ENCODE data around the gene PTPRE. TPM values are rescaled to one million over a fixed set of nuclear protein-coding genes. Genes with fewer than 3 reads are reported as not detected.
A peak's percentile ranks its signal among the peaks of the same experiment; 100 is the strongest.

The PTPRE gene
- total RNA-seq, 2 donors from 2014 or later, result 45.3 to 54.8 TPM

DNA sequence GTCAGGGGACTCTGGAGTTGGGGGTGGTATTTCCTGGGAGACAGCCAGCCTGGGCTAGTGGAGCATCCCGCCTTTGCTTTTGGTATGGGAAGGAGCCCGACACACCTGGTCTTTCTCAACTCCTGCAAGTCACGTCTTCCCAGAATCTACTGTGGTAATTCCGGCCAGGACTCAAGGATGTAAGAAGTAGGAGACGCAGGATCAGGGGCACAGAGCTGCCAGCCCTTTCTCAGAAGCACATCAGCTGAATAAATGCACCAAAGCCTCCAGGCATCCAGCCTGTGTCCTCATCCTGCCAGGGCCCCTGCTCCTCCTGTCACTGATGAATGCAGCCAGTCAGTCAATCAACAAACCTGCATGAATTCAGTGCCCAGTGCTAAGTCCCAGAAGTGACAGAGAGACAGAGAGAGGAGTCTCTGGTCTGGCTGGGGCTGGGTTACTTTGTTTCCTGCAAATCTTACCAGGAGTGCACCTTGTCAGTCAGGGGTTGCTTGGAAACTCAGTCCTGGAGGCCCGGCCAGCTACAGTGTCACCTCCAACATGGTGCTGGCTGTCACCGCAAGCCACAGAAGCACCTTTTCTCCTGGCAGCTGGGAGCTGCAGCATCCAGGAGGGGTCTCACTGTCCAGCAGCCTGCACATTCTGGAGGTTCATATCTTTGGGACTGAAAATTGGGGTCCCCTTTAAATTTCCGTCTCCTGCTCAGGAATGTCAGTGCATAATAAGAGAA, 101.8 kb downstream of the PTPRE start:
- Mint-ChIP-seq H3K36me3 (ENCODE audit: low read depth) (no peaks in the 10 kb centered on the region), H3K27me3 (peaks cover 53% of the 10 kb centered on the region), H3K27ac (no peak overlapping the region), H3K4me1 (peaks cover 7% of the 10 kb centered on the region), H3K4me3 (no peak overlapping the region)
- H3K9me3 ChIP-seq (ENCODE audit: control insufficient read depth, low read length, poor library complexity, severe bottlenecking), result no peaks in the 10 kb centered on the region
- ATAC-seq (no peak), DNase-seq (no peak)

DNA sequence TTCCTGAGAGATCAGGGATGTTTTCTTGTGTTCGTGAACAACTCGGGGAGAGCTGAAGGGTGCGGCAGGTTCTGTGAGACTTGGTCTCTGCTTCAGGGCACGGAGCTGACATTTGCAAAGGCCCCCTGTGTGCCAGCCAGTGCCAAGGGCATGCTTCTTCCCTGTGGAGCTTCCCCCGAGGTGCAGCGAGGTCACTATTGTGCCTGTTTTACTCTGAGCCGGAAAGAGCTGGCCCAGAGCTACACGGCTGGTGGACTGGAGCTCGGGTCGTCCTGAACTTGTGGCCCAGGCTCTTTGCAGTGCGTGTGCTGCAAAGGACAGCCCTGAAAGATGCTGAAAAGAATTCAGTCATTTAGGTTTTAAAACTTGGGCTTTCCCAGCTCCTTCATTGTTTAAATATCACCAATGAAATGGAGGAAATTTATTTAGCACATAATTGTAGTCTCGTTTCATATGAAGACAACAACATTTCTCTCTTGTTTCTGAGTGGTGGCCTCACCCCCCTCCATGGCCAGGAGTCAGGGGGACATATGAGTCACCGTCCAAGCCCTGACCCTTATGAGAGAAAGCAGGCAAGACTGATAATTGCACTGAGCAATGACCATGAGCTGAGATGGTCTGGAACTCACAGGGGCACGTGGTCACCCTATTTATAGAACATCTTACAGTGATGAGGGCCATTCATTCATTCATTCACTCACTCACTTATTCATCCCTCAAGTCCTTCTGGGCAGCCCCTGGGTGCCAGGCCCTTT, 102.6 kb downstream of the PTPRE start:
- H3K36me3 Mint-ChIP-seq (ENCODE audit: low read depth), result no peaks in the 10 kb centered on the region
- peaks cover 7% of the 10 kb centered on the region for H3K4me1 Mint-ChIP-seq
- DNase-seq (no peak), ATAC-seq (no peak)
- no peaks in the 10 kb centered on the region for H3K9me3 ChIP-seq (ENCODE audit: control insufficient read depth, low read length, poor library complexity, severe bottlenecking)
- H3K4me3 Mint-ChIP-seq, result no peak overlapping the region
- peaks cover 48% of the 10 kb centered on the region for H3K27me3 Mint-ChIP-seq
- no peak overlapping the region for H3K27ac Mint-ChIP-seq

GRCh38 chr10:128011059-128011979, 104.4 kb downstream of the PTPRE start:
- no peaks in the 10 kb centered on the region for H3K36me3 Mint-ChIP-seq (ENCODE audit: low read depth)
- peak overlapping the region; percentile 16 for H3K27ac Mint-ChIP-seq
- peak; percentile 99 for ATAC-seq
- H3K4me3 Mint-ChIP-seq, result peak overlapping the region; percentile 21
- DNase-seq, result peak; percentile 77 to 92 (median 78)
- no peaks in the 10 kb centered on the region for H3K9me3 ChIP-seq (ENCODE audit: control insufficient read depth, low read length, poor library complexity, severe bottlenecking)
- peaks cover 30% of the 10 kb centered on the region for H3K27me3 Mint-ChIP-seq
- peaks cover 7% of the 10 kb centered on the region for H3K4me1 Mint-ChIP-seq

- ATAC-seq, result no peak
- Mint-ChIP-seq H3K36me3 (ENCODE audit: low read depth) (peaks cover 3% of the 10 kb centered on the region), H3K4me1 (peaks cover 16% of the 10 kb centered on the region), H3K27ac (no peak overlapping the region), H3K4me3 (no peak overlapping the region), H3K27me3 (peaks cover 33% of the 10 kb centered on the region)
- no peaks in the 10 kb centered on the region for H3K9me3 ChIP-seq (ENCODE audit: control insufficient read depth, low read length, poor library complexity, severe bottlenecking)
- DNase-seq, result no peak
Observed at GRCh38 chr10:128013626-128014025, 106.7 kb downstream of the PTPRE start.

DNA sequence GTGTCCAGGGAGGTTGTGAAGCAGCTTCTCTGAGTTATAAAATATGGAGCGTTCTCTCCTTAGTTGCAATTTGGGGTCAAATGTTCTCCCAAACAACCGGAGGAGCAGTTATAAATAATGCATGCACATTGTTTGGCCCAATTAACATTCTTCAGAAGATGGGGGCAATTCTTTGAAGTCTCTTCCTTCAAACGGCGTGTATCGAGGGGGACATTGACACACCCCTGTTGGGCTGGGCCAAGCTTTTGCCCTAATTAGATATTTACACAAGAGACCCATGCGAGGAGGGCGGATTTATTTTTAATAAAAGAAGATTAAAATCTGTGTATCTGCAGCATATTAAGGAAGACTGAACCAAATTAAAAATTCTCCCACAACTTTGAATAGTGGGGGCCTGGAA, 107.3 kb downstream of the PTPRE start:
- H3K36me3 Mint-ChIP-seq (ENCODE audit: low read depth), result peaks cover 5% of the 10 kb centered on the region
- DNase-seq, result no peak
- no peak for ATAC-seq
- H3K9me3 ChIP-seq (ENCODE audit: control insufficient read depth, low read length, poor library complexity, severe bottlenecking), result no peaks in the 10 kb centered on the region
- H3K27ac Mint-ChIP-seq, result no peak overlapping the region
- H3K4me1 Mint-ChIP-seq, result peaks cover 18% of the 10 kb centered on the region
- H3K4me3 Mint-ChIP-seq, result no peak overlapping the region
- peaks cover 37% of the 10 kb centered on the region for H3K27me3 Mint-ChIP-seq

GRCh38 chr10:128016423-128017060, 109.6 kb downstream of the PTPRE start:
- H3K9me3 ChIP-seq (ENCODE audit: control insufficient read depth, low read length, poor library complexity, severe bottlenecking), result no peaks in the 10 kb centered on the region
- ATAC-seq, result no peak
- Mint-ChIP-seq H3K4me1 (peaks cover 13% of the 10 kb centered on the region), H3K36me3 (ENCODE audit: low read depth) (peaks cover 5% of the 10 kb centered on the region), H3K27ac (peak overlapping the region; percentile 14), H3K4me3 (peak overlapping the region; percentile 75), H3K27me3 (peaks cover 23% of the 10 kb centered on the region)
- no peak for DNase-seq

- no peak for DNase-seq
- H3K27ac Mint-ChIP-seq, result peak overlapping the region; percentile 11
- no peak for ATAC-seq
- no peaks in the 10 kb centered on the region for H3K9me3 ChIP-seq (ENCODE audit: control insufficient read depth, low read length, poor library complexity, severe bottlenecking)
- peak overlapping the region; percentile 82 for H3K4me3 Mint-ChIP-seq
- H3K4me1 Mint-ChIP-seq, result peaks cover 11% of the 10 kb centered on the region
- peaks cover 5% of the 10 kb centered on the region for H3K36me3 Mint-ChIP-seq (ENCODE audit: low read depth)
- peaks cover 21% of the 10 kb centered on the region for H3K27me3 Mint-ChIP-seq
Observed at GRCh38 chr10:128017822-128018221, 110.9 kb downstream of the PTPRE start.

DNA sequence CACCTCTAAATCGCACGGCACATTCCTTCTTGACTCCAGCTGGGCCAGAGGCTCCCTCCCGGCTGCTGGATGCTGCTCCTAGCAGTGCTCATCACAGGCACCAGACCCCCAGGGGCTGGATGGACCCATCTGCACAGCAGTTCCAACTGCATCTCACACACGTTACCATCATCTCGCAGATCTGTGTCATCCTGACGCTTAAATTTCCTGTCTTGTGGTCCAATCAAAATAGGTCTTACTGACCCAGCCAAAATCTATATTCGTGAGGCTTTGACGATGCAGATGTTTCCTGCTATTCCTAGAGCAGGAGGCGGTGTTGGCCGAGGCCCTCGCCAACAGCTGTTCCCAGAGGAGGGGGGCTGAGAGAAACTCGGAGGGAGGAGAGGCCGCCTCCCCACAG, 111.3 kb downstream of the PTPRE start:
- peaks cover 5% of the 10 kb centered on the region for H3K36me3 Mint-ChIP-seq (ENCODE audit: low read depth)
- H3K27ac Mint-ChIP-seq, result peak overlapping the region; percentile 11
- peaks cover 21% of the 10 kb centered on the region for H3K27me3 Mint-ChIP-seq
- no peaks in the 10 kb centered on the region for H3K9me3 ChIP-seq (ENCODE audit: control insufficient read depth, low read length, poor library complexity, severe bottlenecking)
- peaks cover 11% of the 10 kb centered on the region for H3K4me1 Mint-ChIP-seq
- H3K4me3 Mint-ChIP-seq, result peak overlapping the region; percentile 82
- peak; percentile 71 for ATAC-seq
- no peak for DNase-seq

DNA sequence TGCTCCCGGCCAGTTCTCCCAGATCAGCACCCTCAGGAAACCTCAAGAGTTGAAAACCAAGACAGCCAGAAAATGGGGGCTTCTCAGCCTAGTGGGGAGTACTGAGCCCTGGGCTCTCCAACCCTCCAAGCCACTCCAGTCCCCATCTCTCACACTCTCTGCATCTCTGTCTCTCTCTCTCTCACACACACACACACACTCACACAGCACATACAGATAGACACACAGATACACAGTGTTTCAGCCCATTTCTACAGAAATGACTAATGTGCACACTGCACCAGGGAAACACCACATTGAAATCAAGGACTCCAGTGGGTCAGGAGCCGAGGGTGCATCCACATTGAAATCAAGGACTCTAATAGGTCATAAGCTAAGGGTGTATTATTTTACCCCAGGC, 111.8 kb downstream of the PTPRE start:
- Mint-ChIP-seq H3K4me1 (peaks cover 11% of the 10 kb centered on the region), H3K27ac (peak overlapping the region; percentile 11), H3K27me3 (peaks cover 21% of the 10 kb centered on the region), H3K36me3 (ENCODE audit: low read depth) (peaks cover 5% of the 10 kb centered on the region), H3K4me3 (peak overlapping the region; percentile 82)
- DNase-seq, result no peak
- peak; percentile 8 for ATAC-seq
- H3K9me3 ChIP-seq (ENCODE audit: control insufficient read depth, low read length, poor library complexity, severe bottlenecking), result no peaks in the 10 kb centered on the region

GRCh38 chr10:128022261-128023196, 115.6 kb downstream of the PTPRE start:
- ATAC-seq (no peak), DNase-seq (no peak)
- no peak overlapping the region for H3K4me3 Mint-ChIP-seq
- peaks cover 15% of the 10 kb centered on the region for H3K27me3 Mint-ChIP-seq
- H3K27ac Mint-ChIP-seq, result no peak overlapping the region
- H3K9me3 ChIP-seq (ENCODE audit: control insufficient read depth, low read length, poor library complexity, severe bottlenecking), result no peaks in the 10 kb centered on the region
- peaks cover 11% of the 10 kb centered on the region for H3K4me1 Mint-ChIP-seq
- H3K36me3 Mint-ChIP-seq (ENCODE audit: low read depth), result peaks cover 3% of the 10 kb centered on the region

GRCh38 chr10:128024426-128024825, 117.5 kb downstream of the PTPRE start:
- H3K9me3 ChIP-seq (ENCODE audit: control insufficient read depth, low read length, poor library complexity, severe bottlenecking), result no peaks in the 10 kb centered on the region
- Mint-ChIP-seq H3K4me1 (peaks cover 3% of the 10 kb centered on the region), H3K4me3 (no peak overlapping the region), H3K27me3 (peaks cover 9% of the 10 kb centered on the region), H3K36me3 (ENCODE audit: low read depth) (no peaks in the 10 kb centered on the region), H3K27ac (no peak overlapping the region)
- DNase-seq (no peak), ATAC-seq (no peak)

DNA sequence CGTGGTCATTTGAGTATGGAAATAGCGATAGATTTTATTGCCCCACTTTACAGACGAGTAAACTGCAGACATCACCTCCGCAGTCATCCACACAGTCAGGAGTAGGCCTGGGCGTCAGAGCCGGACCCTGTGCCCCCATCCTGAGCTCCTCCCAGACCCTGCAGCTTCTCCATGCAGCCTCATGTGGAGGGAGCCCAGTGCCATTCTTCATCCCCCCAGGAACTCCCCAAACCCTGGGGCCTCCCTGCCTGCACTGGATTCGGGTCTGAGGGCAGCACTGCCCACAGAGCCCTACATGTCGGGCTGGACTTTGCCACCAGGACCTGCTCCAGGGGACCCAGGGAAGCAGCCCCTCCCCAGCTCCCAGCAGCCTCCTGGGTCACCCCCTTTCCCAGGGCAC, 118.5 kb downstream of the PTPRE start:
- Mint-ChIP-seq H3K36me3 (ENCODE audit: low read depth) (no peaks in the 10 kb centered on the region), H3K27ac (no peak overlapping the region), H3K4me3 (no peak overlapping the region), H3K27me3 (peaks cover 4% of the 10 kb centered on the region), H3K4me1 (peaks cover 3% of the 10 kb centered on the region)
- DNase-seq (no peak), ATAC-seq (no peak)
- no peaks in the 10 kb centered on the region for H3K9me3 ChIP-seq (ENCODE audit: control insufficient read depth, low read length, poor library complexity, severe bottlenecking)
